ENCODE measurements around the gene UQCRHL.
"Not testable (repeated sequence)": the region's sequence is repeated elsewhere in the genome, so short reads cannot be mapped to it uniquely, and the experiment has no call there.

Gene UQCRHL

GRCh38 chr1:15837931-15838330 lies 30.5 kb upstream of the UQCRHL start:
- Histone ChIP-seq H3K4me3 (ENCODE audit: low read length) (no peak overlapping the region), H3K27me3 (ENCODE audit: low read depth, low read length) (no peaks in the 10 kb centered on the region), H4K20me1 (ENCODE audit: insufficient read depth, low read length) (no peaks in the 10 kb centered on the region), H3K9ac (ENCODE audit: low read length) (no peak overlapping the region), H3K27ac (ENCODE audit: low read length) (no peak overlapping the region), H3K79me2 (ENCODE audit: low read length) (peaks cover 8% of the 10 kb centered on the region), H3K36me3 (replicated peaks; ENCODE audit: low read depth, low read length) (no peaks in the 10 kb centered on the region), H3K4me2 (ENCODE audit: low read length) (no peak overlapping the region), H3K4me1 (ENCODE audit: low read length) (peaks cover 10% of the 10 kb centered on the region), H2AFZ (ENCODE audit: low read depth, low read length) (no peak overlapping the region), H3K9me3 (ENCODE audit: insufficient read depth, low read length) (no peaks in the 10 kb centered on the region)
- TF ChIP-seq CTCF (IDR thresholded peaks at IDR 0.05; ENCODE audit: low read depth, low read length), result no peak
- TF ChIP-seq EZH2phosphoT487 (IDR thresholded peaks at IDR 0.05; ENCODE audit: low read depth), result no peak

- Histone ChIP-seq H3K4me3 (ENCODE audit: low read length) (peak overlapping the region; percentile 91), H2AFZ (ENCODE audit: low read depth, low read length) (no peak overlapping the region), H3K4me1 (ENCODE audit: low read length) (peaks cover 10% of the 10 kb centered on the region), H3K4me2 (ENCODE audit: low read length) (peak overlapping the region; percentile 92), H3K27ac (ENCODE audit: low read length) (no peak overlapping the region), H3K79me2 (ENCODE audit: low read length) (peaks cover 11% of the 10 kb centered on the region), H3K9me3 (ENCODE audit: insufficient read depth, low read length) (no peaks in the 10 kb centered on the region), H4K20me1 (ENCODE audit: insufficient read depth, low read length) (no peaks in the 10 kb centered on the region), H3K36me3 (replicated peaks; ENCODE audit: low read depth, low read length) (no peaks in the 10 kb centered on the region), H3K9ac (ENCODE audit: low read length) (peak overlapping the region; percentile 96), H3K27me3 (ENCODE audit: low read depth, low read length) (no peaks in the 10 kb centered on the region)
- TF ChIP-seq EZH2phosphoT487 (IDR thresholded peaks at IDR 0.05; ENCODE audit: low read depth) (no peak), CTCF (IDR thresholded peaks at IDR 0.05; ENCODE audit: low read depth, low read length) (no peak)
These were observed 29.6 kb upstream of the UQCRHL start for GRCh38 chr1:15836772-15837669.

- Histone ChIP-seq H3K79me2 (ENCODE audit: low read length) (peaks cover 11% of the 10 kb centered on the region), H3K9ac (ENCODE audit: low read length) (peak overlapping the region; percentile 96), H3K4me3 (ENCODE audit: low read length) (peak overlapping the region; percentile 91), H2AFZ (ENCODE audit: low read depth, low read length) (peak overlapping the region; percentile 37; the same call in 1 of the 2 replicates), H3K27ac (ENCODE audit: low read length) (peak overlapping the region; percentile 98), H3K4me2 (ENCODE audit: low read length) (peak overlapping the region; percentile 92)
- not testable (repeated sequence) for H3K4me1 ChIP-seq (ENCODE audit: low read length); H3K36me3 ChIP-seq (replicated peaks; ENCODE audit: low read depth, low read length); H3K27me3 ChIP-seq (ENCODE audit: low read depth, low read length); H3K9me3 ChIP-seq (ENCODE audit: insufficient read depth, low read length); H4K20me1 ChIP-seq (ENCODE audit: insufficient read depth, low read length)
These were observed 29.0 kb upstream of the UQCRHL start for GRCh38 chr1:15836511-15836771.

DNA sequence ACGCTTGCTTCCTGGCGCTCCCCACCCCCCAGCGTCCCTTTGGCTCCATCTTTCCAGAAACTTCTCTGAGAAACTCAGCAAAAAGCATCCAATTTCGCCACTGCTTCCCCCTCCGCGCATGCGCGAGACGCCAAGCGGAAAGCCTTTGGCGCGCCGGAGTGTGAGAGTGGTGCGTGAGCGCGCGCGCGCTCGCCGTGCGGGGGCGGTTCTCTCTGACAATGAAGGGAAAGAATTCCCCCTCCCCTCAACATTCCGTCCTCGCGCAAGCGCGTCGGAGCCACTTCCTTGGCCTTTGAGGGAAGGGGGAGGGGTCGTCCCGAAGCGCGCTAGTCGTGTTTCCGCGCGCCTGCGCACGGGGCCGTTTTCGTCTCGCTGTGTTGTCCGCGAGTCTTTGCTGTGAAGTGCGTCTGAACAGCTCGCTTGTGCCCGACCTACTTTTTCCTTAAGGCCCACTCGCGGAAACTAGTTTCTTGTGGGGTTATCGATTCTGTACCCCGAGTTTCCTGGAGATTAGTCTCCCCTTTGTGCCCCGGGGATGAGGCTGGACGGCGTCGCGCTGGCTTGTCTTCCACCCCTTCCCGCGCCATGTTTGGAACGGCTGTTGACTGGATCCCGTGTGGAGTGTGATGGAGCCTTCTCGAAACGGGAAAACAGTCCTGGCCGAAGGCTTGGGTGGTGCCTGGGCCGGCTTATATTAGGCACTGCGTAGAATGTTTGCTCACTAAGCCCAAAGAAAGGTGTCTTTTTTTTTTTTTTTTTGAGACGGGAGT lies 28.5 kb upstream of the UQCRHL start:
- peak overlapping the region; percentile 91 for H3K4me3 ChIP-seq (ENCODE audit: low read length)
- peak overlapping the region; percentile 37 for H2AFZ ChIP-seq (ENCODE audit: low read depth, low read length)
- TF ChIP-seq CTCF (IDR thresholded peaks at IDR 0.05; ENCODE audit: low read depth, low read length) (no peak), EZH2phosphoT487 (IDR thresholded peaks at IDR 0.05; ENCODE audit: low read depth) (no peak)
- peaks cover 3% of the 10 kb centered on the region for H3K36me3 ChIP-seq (replicated peaks; ENCODE audit: low read depth, low read length)
- H3K4me1 ChIP-seq (ENCODE audit: low read length), result 0 out of 2 replicates have a peak, but pooled peaks cover 5% of the 10 kb centered on the region
- H3K4me2 ChIP-seq (ENCODE audit: low read length), result peak overlapping the region; percentile 92
- no peaks in the 10 kb centered on the region for H3K27me3 ChIP-seq (ENCODE audit: low read depth, low read length)
- H4K20me1 ChIP-seq (ENCODE audit: insufficient read depth, low read length), result no peaks in the 10 kb centered on the region
- H3K27ac ChIP-seq (ENCODE audit: low read length), result peak overlapping the region; percentile 98
- H3K9me3 ChIP-seq (ENCODE audit: insufficient read depth, low read length), result no peaks in the 10 kb centered on the region
- H3K9ac ChIP-seq (ENCODE audit: low read length), result peak overlapping the region; percentile 99
- peaks cover 11% of the 10 kb centered on the region for H3K79me2 ChIP-seq (ENCODE audit: low read length)
